NCI-H2029 (cell line): ENCODE measurements around the gene MYDGF.
"Not testable (repeated sequence)": the region's sequence is repeated elsewhere in the genome, so short reads cannot be mapped to it uniquely, and the experiment has no call there.

ENCODE experiments used
- DNase-seq: peaks from one replicate; lab custom pipeline; 2025; lab: John Stamatoyannopoulos, UW

Gene MYDGF

GRCh38 chr19:4699826-4700692 is 29.9 kb upstream of the MYDGF start:
- no peak for DNase-seq

- no peak for DNase-seq
Measured at GRCh38 chr19:4697304-4697703, 27.2 kb upstream of the MYDGF start.

GRCh38 chr19:4695224-4695731 is 25.1 kb upstream of the MYDGF start:
- peak; percentile 63 for DNase-seq

- DNase-seq = peak; percentile 98
Measured at GRCh38 chr19:4694211-4694987, 24.3 kb upstream of the MYDGF start.

GRCh38 chr19:4693471-4694121 is 23.5 kb upstream of the MYDGF start:
- DNase-seq = no peak

- DNase-seq = no peak
Measured at GRCh38 chr19:4693078-4693350, 22.9 kb upstream of the MYDGF start.

- no peak for DNase-seq
Measured at GRCh38 chr19:4692251-4693077, 22.3 kb upstream of the MYDGF start.

GRCh38 chr19:4691373-4691772 is 21.2 kb upstream of the MYDGF start:
- no peak for DNase-seq

GRCh38 chr19:4690361-4690760 is 20.2 kb upstream of the MYDGF start:
- no peak for DNase-seq

- DNase-seq = no peak
Measured at GRCh38 chr19:4689403-4689802, 19.3 kb upstream of the MYDGF start.

- no peak for DNase-seq
Measured at GRCh38 chr19:4688587-4688986, 18.4 kb upstream of the MYDGF start.

- DNase-seq = peak; percentile 56
Measured at GRCh38 chr19:4687396-4687795, 17.3 kb upstream of the MYDGF start.

- DNase-seq = no peak
Measured at GRCh38 chr19:4686700-4687099, 16.6 kb upstream of the MYDGF start.

- no peak for DNase-seq
Measured at GRCh38 chr19:4684312-4685095, 14.4 kb upstream of the MYDGF start.

- no peak for DNase-seq
Measured at GRCh38 chr19:4682417-4683200, 12.5 kb upstream of the MYDGF start.

GRCh38 chr19:4680021-4680420 is 9.9 kb upstream of the MYDGF start:
- not testable (repeated sequence) for DNase-seq

- DNase-seq = no peak
Measured at GRCh38 chr19:4678881-4679790, 9.0 kb upstream of the MYDGF start.

- DNase-seq = peak; percentile 24
Measured at GRCh38 chr19:4676955-4677731, 7.0 kb upstream of the MYDGF start.
